IMR-90 (cell line): ENCODE data around the gene PRKN. TPM values are rescaled to one million over a fixed set of nuclear protein-coding genes. Genes with fewer than 3 reads are reported as not detected.

Experiments
- ATAC-seq: fragments of 200-7000 bp; cut with Tn5 transposase; 2 replicates; pipeline ENCODE4 v1.9.1; 2020; ENCODE audit warnings: low read depth, mild to moderate bottlenecking, moderate library complexity
- BruUV-seq: library from RNA; stranded (reverse); fragments of 400-500 nt; replicated peaks from 2 replicates; lab custom pipeline; 2021; lab: Mats Ljungman, UMichigan
- CTCF ChIA-PET: fragments of 300-600 bp; formaldehyde crosslinking; extraction: SDS; loops from one replicate; lab custom pipeline; 2021; ENCODE audit warnings: antibody characterized with exemption; lab: Yijun Ruan, JAX
- POLR2A ChIA-PET: fragments of 300-600 bp; sonication (Branson Sonifier 250); formaldehyde crosslinking; loops from one replicate; lab custom pipeline; 2022; ENCODE audit warnings: antibody characterized with exemption; ENCODE audit not compliant: unreplicated experiment; lab: Charles Lee
- DNase-seq: peaks from one replicate; pipeline ENCODE4 v3.0.0; 2013
- H2AFZ ChIP-seq: replicated peaks from 2 replicates; pipeline ENCODE3; 2013; ENCODE audit warnings: low read length, mild to moderate bottlenecking; ENCODE audit not compliant: poor library complexity
- H2AK5ac ChIP-seq: 2 replicates; pipeline ENCODE4 v1.6.1; 2013; ENCODE audit warnings: low read depth, low read length, inconsistent platforms
- H2AK9ac ChIP-seq: replicated peaks from 2 replicates; pipeline ENCODE3; 2013; ENCODE audit warnings: mild to moderate bottlenecking, low read depth, low read length, moderate library complexity; ENCODE audit not compliant: poor library complexity
- H2BK120ac ChIP-seq: 2 replicates; pipeline ENCODE4 v1.6.1; 2013; ENCODE audit warnings: low read depth, low read length, inconsistent platforms
- H2BK15ac ChIP-seq: 3 replicates; pipeline ENCODE4 v1.6.1; 2013; ENCODE audit warnings: low read depth, low read length, inconsistent platforms
- H2BK20ac ChIP-seq: 2 replicates; pipeline ENCODE4 v1.6.1; 2013; ENCODE audit warnings: low read depth, mild to moderate bottlenecking, inconsistent platforms, low read length, moderate library complexity
- H2BK5ac ChIP-seq: 2 replicates; pipeline ENCODE4 v1.6.1; 2013; ENCODE audit warnings: mild to moderate bottlenecking, low read depth, low read length, inconsistent platforms; ENCODE audit not compliant: poor library complexity, severe bottlenecking
- H3K14ac ChIP-seq: replicated peaks from 2 replicates; pipeline ENCODE4 v1.6.1; 2013; ENCODE audit warnings: low read depth, low read length, inconsistent platforms
- H3K18ac ChIP-seq: 2 replicates; pipeline ENCODE4 v1.6.1; 2013; ENCODE audit warnings: low read depth, low read length, control low read depth
- H3K23ac ChIP-seq: 2 replicates; pipeline ENCODE4 v1.6.1; 2013; ENCODE audit warnings: low read depth, low read length, inconsistent platforms
- H3K27ac ChIP-seq: 2 replicates; pipeline ENCODE4 v1.5.1; 2013; ENCODE audit warnings: mild to moderate bottlenecking, control low read depth, low read length; ENCODE audit not compliant: insufficient read depth
- H3K27me3 ChIP-seq: 2 replicates; pipeline ENCODE4 v1.6.1; 2013; ENCODE audit warnings: low read length; ENCODE audit not compliant: control insufficient read depth, insufficient read depth
- H3K36me3 ChIP-seq: 2 replicates; pipeline ENCODE4 v1.6.1; 2013; ENCODE audit warnings: low read length, mixed read lengths; ENCODE audit not compliant: control insufficient read depth, insufficient read depth
- H3K4ac ChIP-seq: 2 replicates; pipeline ENCODE4 v1.6.1; 2013; ENCODE audit warnings: low read depth, low read length, inconsistent platforms
- H3K4me1 ChIP-seq: 2 replicates; pipeline ENCODE4 v1.6.1; 2013; ENCODE audit warnings: low read length, mixed read lengths; ENCODE audit not compliant: control insufficient read depth, insufficient read depth
- H3K4me2 ChIP-seq: 2 replicates; pipeline ENCODE4 v1.6.1; 2013; ENCODE audit warnings: low read depth, mild to moderate bottlenecking, control low read depth, low read length, moderate library complexity
- H3K4me3 ChIP-seq: 2 replicates; pipeline ENCODE4 v1.5.1; 2013; ENCODE audit warnings: low read depth, mild to moderate bottlenecking, control low read depth, low read length, moderate library complexity; ENCODE audit not compliant: insufficient read depth
- H3K56ac ChIP-seq: 2 replicates; pipeline ENCODE4 v1.6.1; 2013; ENCODE audit warnings: low read length, inconsistent platforms; ENCODE audit not compliant: insufficient read depth; ENCODE audit errors: extremely low read depth
- H3K79me1 ChIP-seq, 2 experiments: 2 replicates each; pipeline ENCODE4 v1.6.1; 2013; ENCODE audit warnings: low read length in 2 of 2, inconsistent platforms in 1 of 2, low read depth in 1 of 2
- H3K9ac ChIP-seq: 2 replicates; pipeline ENCODE4 v1.6.1; 2013; ENCODE audit warnings: low read depth, low read length, control low read depth
- H3K9me1 ChIP-seq: 2 replicates; pipeline ENCODE4 v1.6.1; 2013; ENCODE audit warnings: low read length, inconsistent platforms; ENCODE audit not compliant: insufficient read depth
- H3K9me3 ChIP-seq: 2 replicates; pipeline ENCODE4 v1.6.1; 2013; ENCODE audit warnings: low read length; ENCODE audit not compliant: control insufficient read depth, insufficient read depth
- H4K20me1 ChIP-seq: 2 replicates; pipeline ENCODE4 v1.6.1; 2013; ENCODE audit warnings: low read length, inconsistent platforms; ENCODE audit not compliant: insufficient read depth
- H4K5ac ChIP-seq: 2 replicates; pipeline ENCODE4 v1.6.1; 2013; ENCODE audit warnings: mild to moderate bottlenecking, low read depth, low read length, control low read depth
- H4K8ac ChIP-seq, 2 experiments: 2 replicates each; pipeline ENCODE4 v1.6.1; 2013; ENCODE audit warnings: low read depth in 2 of 2, low read length in 2 of 2, control low read depth in 1 of 2, inconsistent platforms in 1 of 2
- H4K91ac ChIP-seq: 2 replicates; pipeline ENCODE4 v1.6.1; 2013; ENCODE audit warnings: low read depth, low read length, inconsistent platforms; ENCODE audit not compliant: insufficient read depth
- CEBPB ChIP-seq: IDR thresholded peaks from 2 replicates; pipeline ENCODE4 v1.6.1; 2012; ENCODE audit warnings: low read depth, low read length, improper control_type of control experiment
- FOS ChIP-seq: fragments of 150-350 bp; IDR thresholded peaks from 2 replicates; pipeline ENCODE4 v1.6.1; 2016; ENCODE audit warnings: low read depth, low read length
- WGBS, 2 experiments: methylation state at CpG; one replicate each; pipeline versions ENCODE4 v1.1.5 to v1.1.7; 2013; ENCODE audit warnings: missing lambda C conversion rate in 2 of 2; ENCODE audit not compliant: insufficient read length in 1 of 2; ENCODE audit errors: extremely low coverage in 2 of 2; 5-methylcytosine and 5-hydroxymethylcytosine counted together
- dilution Hi-C: fragments of 300-500 bp; cut with HindIII; formaldehyde crosslinking; loops from one replicate; pipeline ENCODE4 v1.14.3; 2018; ENCODE audit warnings: low sequenced_read_pairs; ENCODE audit not compliant: unreplicated experiment
- in situ Hi-C: fragments of 300-500 bp; cut with MboI; formaldehyde crosslinking; loops from 3 replicates; pipeline ENCODE4 v1.14.3; 2019; ENCODE audit warnings: low sequenced_read_pairs, inconsistent platforms, mixed read lengths
- intact Hi-C: fragments of 100-400 bp; cut with micrococcal nuclease; formaldehyde crosslinking; loops from 2 replicates; pipeline ENCODE4 v1.10.0; 2022
- polyA plus RNA-seq, 3 experiments: library from polyadenylated mRNA; depleted of rRNA; stranded (reverse); fragments of >200 nt; gene quantifications; 2 replicates each; pipeline ENCODE4 v1.2.3, GENCODE V29; 2012; ENCODE audit warnings: low replicate concordance in 1 of 3
- total RNA-seq: library from RNA; depleted of rRNA; stranded (reverse); fragments of >200 nt; gene quantifications from 2 replicates; pipeline ENCODE4 v1.2.3, GENCODE V29; 2012

PRKN gene
- total and polyA plus RNA-seq, 2 of the 4 experiments (the other 2 are of a cell fraction), result 0.15 to 0.18 TPM

GRCh38 chr6:161843066-161843465 lies 884.5 kb downstream of the PRKN start:
- dilution Hi-C loops (no loop called here), in situ Hi-C loops (no loop called here), intact Hi-C loops (no loop called here)
- Histone ChIP-seq H3K56ac (no peak overlapping the region), H3K18ac (no peak overlapping the region), H4K8ac (no peak overlapping the region), H3K27me3 (no peaks in the 10 kb centered on the region), H3K4me3 (no peak overlapping the region), H2AFZ (no peak overlapping the region), H3K23ac (no peak overlapping the region), H3K4me2 (no peak overlapping the region), H3K4me1 (no peaks in the 10 kb centered on the region), H3K4ac (no peak overlapping the region), H4K5ac (no peak overlapping the region), H3K9me3 (peaks cover 25% of the 10 kb centered on the region), H2BK5ac (no peak overlapping the region), H2AK9ac (no peak overlapping the region), H4K20me1 (no peaks in the 10 kb centered on the region), H2BK15ac (no peak overlapping the region), H2BK20ac (no peak overlapping the region), H3K27ac (no peak overlapping the region), H3K9me1 (no peaks in the 10 kb centered on the region), H3K14ac (no peak overlapping the region), H3K9ac (no peak overlapping the region), H4K91ac (no peak overlapping the region), H2AK5ac (no peak overlapping the region), H2BK120ac (no peak overlapping the region), H3K36me3 (no peaks in the 10 kb centered on the region), H3K79me1 (no peaks in the 10 kb centered on the region)
- no peak for TF ChIP-seq FOS
- TF ChIP-seq CEBPB, result no peak
- CTCF ChIA-PET, result interaction anchor here (0.5 kb wide), 1 partner anchor 223 kb away, joined by 4 read pairs; no protein-coding TSS in a partner anchor
- no TSS peak for BruUV-seq
- DNase-seq, result no peak
- POLR2A ChIA-PET, result no interaction called here
- no CpG with 5 or more reads among the region's 3 CpGs for WGBS, 2 experiments
- ATAC-seq, result no peak
